H9 (cell line): ENCODE results near the gene WDR27. TPM values are rescaled to one million over a fixed set of nuclear protein-coding genes. Genes with fewer than 3 reads are reported as not detected.
A peak's percentile ranks its signal among the peaks of the same experiment; 100 is the strongest.

Source experiments
- DNase-seq: peaks from one replicate; pipeline ENCODE4 v3.0.0-alpha.2; 2017
- H2AFZ ChIP-seq: one replicate; pipeline ENCODE4 v1.6.1; 2013; ENCODE audit warnings: mild to moderate bottlenecking, low read length, control low read depth, moderate library complexity
- H2AK5ac ChIP-seq: 2 replicates; pipeline ENCODE4 v1.6.1; 2013; ENCODE audit warnings: low read length, control low read depth, mixed read lengths; ENCODE audit not compliant: insufficient read length
- H2BK120ac ChIP-seq: one replicate; pipeline ENCODE4 v1.6.1; 2013; ENCODE audit warnings: low read depth, mild to moderate bottlenecking, low read length, control low read depth, inconsistent platforms; ENCODE audit not compliant: poor library complexity, severe bottlenecking
- H2BK12ac ChIP-seq: 2 replicates; pipeline ENCODE4 v1.6.1; 2013; ENCODE audit warnings: low read length, control low read depth, mixed read lengths, low read depth; ENCODE audit not compliant: insufficient read length
- H2BK15ac ChIP-seq: 2 replicates; pipeline ENCODE4 v1.6.1; 2013; ENCODE audit warnings: low read depth, low read length, control low read depth
- H2BK20ac ChIP-seq: one replicate; pipeline ENCODE4 v1.6.1; 2013; ENCODE audit warnings: low read depth, mild to moderate bottlenecking, low read length, control low read depth, inconsistent platforms; ENCODE audit not compliant: poor library complexity, severe bottlenecking
- H2BK5ac ChIP-seq: 2 replicates; pipeline ENCODE4 v1.6.1; 2013; ENCODE audit warnings: low read length, control low read depth, mixed read lengths; ENCODE audit not compliant: insufficient read length
- H3K14ac ChIP-seq: 2 replicates; pipeline ENCODE4 v1.6.1; 2013; ENCODE audit warnings: low read length, control low read depth; ENCODE audit not compliant: insufficient read depth
- H3K18ac ChIP-seq: 2 replicates; pipeline ENCODE4 v1.6.1; 2013; ENCODE audit warnings: low read depth, mild to moderate bottlenecking, mixed read lengths, low read length, control low read depth; ENCODE audit not compliant: insufficient read length
- H3K23ac ChIP-seq: 2 replicates; pipeline ENCODE4 v1.6.1; 2013; ENCODE audit warnings: low read length, control low read depth, mixed read lengths, low read depth; ENCODE audit not compliant: insufficient read length
- H3K23me2 ChIP-seq: 2 replicates; pipeline ENCODE4 v1.6.1; 2013; ENCODE audit warnings: low read depth, mild to moderate bottlenecking, mixed read lengths, low read length, control low read depth; ENCODE audit not compliant: insufficient read length, poor library complexity, severe bottlenecking
- H3K27ac ChIP-seq: 2 replicates; pipeline ENCODE4 v1.5.1; 2013; ENCODE audit warnings: low read length, control low read depth, mixed read lengths, low read depth; ENCODE audit not compliant: insufficient read length
- H3K27me3 ChIP-seq: 2 replicates; pipeline ENCODE4 v1.6.1; 2013; ENCODE audit warnings: low read length, control low read depth, inconsistent platforms; ENCODE audit not compliant: insufficient read depth
- H3K4ac ChIP-seq: 2 replicates; pipeline ENCODE4 v1.6.1; 2013; ENCODE audit warnings: low read depth, mild to moderate bottlenecking, control low read depth, inconsistent platforms, low read length, moderate library complexity
- H3K4me1 ChIP-seq: 2 replicates; pipeline ENCODE4 v1.6.1; 2013; ENCODE audit warnings: low read length, control low read depth, inconsistent platforms; ENCODE audit not compliant: insufficient read depth
- H3K4me2 ChIP-seq: 2 replicates; pipeline ENCODE4 v1.6.1; 2013; ENCODE audit warnings: low read length, control low read depth, mixed read lengths; ENCODE audit not compliant: insufficient read length, insufficient read depth
- H3K56ac ChIP-seq: 2 replicates; pipeline ENCODE4 v1.6.1; 2013; ENCODE audit warnings: low read depth, mild to moderate bottlenecking, mixed read lengths, low read length, control low read depth; ENCODE audit not compliant: insufficient read length
- H3K79me1 ChIP-seq: 2 replicates; pipeline ENCODE4 v1.6.1; 2013; ENCODE audit warnings: low read depth, mild to moderate bottlenecking, moderate library complexity, low read length, control low read depth, inconsistent platforms; ENCODE audit not compliant: insufficient read depth, poor library complexity, severe bottlenecking
- H3K79me2 ChIP-seq: 2 replicates; pipeline ENCODE4 v1.6.1; 2013; ENCODE audit warnings: low read length, control low read depth, inconsistent platforms; ENCODE audit not compliant: insufficient read depth
- H3K9ac ChIP-seq: 2 replicates; pipeline ENCODE4 v1.6.1; 2013; ENCODE audit warnings: low read length, control low read depth, mixed read lengths; ENCODE audit not compliant: insufficient read length; ENCODE audit errors: extremely low read depth
- H3K9me3 ChIP-seq: one replicate; pipeline ENCODE4 v1.6.1; 2013; ENCODE audit warnings: low read depth, low read length, inconsistent platforms; ENCODE audit not compliant: control insufficient read depth
- H3T11ph ChIP-seq: one replicate; pipeline ENCODE4 v1.6.1; 2013; ENCODE audit warnings: mild to moderate bottlenecking, low read length, control low read depth, inconsistent platforms
- H4K20me1 ChIP-seq: one replicate; pipeline ENCODE4 v1.6.1; 2013; ENCODE audit not compliant: control insufficient read depth, insufficient read length, insufficient read depth
- H4K5ac ChIP-seq: 2 replicates; pipeline ENCODE4 v1.6.1; 2013; ENCODE audit warnings: low read depth, mild to moderate bottlenecking, mixed read lengths, low read length, control low read depth; ENCODE audit not compliant: insufficient read length
- H4K8ac ChIP-seq: replicated peaks from 2 replicates; pipeline ENCODE4 v1.6.1; 2013; ENCODE audit warnings: low read length, control low read depth, mixed read lengths, low read depth; ENCODE audit not compliant: insufficient read length
- H4K91ac ChIP-seq: 2 replicates; pipeline ENCODE4 v1.6.1; 2013; ENCODE audit warnings: low read depth, mild to moderate bottlenecking, moderate library complexity, mixed read lengths, low read length, control low read depth; ENCODE audit not compliant: insufficient read length
- H3K27ac Mint-ChIP-seq, 3 experiments: 2 replicates in 2 of 3; 3 replicates in 1 of 3; pipeline ENCODE4 v1.8.0; 2020 to 2021; ENCODE audit warnings: mixed read lengths in 3 of 3, mild to moderate bottlenecking in 1 of 3, moderate library complexity in 1 of 3
- H3K27me3 Mint-ChIP-seq: 2 replicates; pipeline ENCODE4 v1.8.0; 2021; ENCODE audit warnings: low read depth, mild to moderate bottlenecking, moderate library complexity, mixed read lengths
- H3K36me3 Mint-ChIP-seq, 3 experiments: 2 replicates in 2 of 3; 3 replicates in 1 of 3; pipeline ENCODE4 v1.8.0; 2020 to 2021; ENCODE audit warnings: low read depth in 3 of 3, mixed read lengths in 3 of 3; ENCODE audit not compliant: insufficient read depth in 1 of 3
- H3K4me1 Mint-ChIP-seq, 2 experiments: 2 replicates each; pipeline ENCODE4 v1.8.0; 2020; ENCODE audit warnings: mixed read lengths in 2 of 2
- H3K4me3 Mint-ChIP-seq, 2 experiments: 2 replicates in 1 of 2; 3 replicates in 1 of 2; pipeline ENCODE4 v1.8.0; 2020 to 2021; ENCODE audit warnings: mild to moderate bottlenecking in 2 of 2, mixed read lengths in 2 of 2, moderate library complexity in 1 of 2
- H3K9me3 Mint-ChIP-seq, 2 experiments: 2 replicates in 1 of 2; 3 replicates in 1 of 2; pipeline ENCODE4 v1.8.0; 2020; ENCODE audit warnings: mild to moderate bottlenecking in 2 of 2, mixed read lengths in 2 of 2, moderate library complexity in 1 of 2
- CTCF ChIP-seq: fragments of 200-600 bp; sonication (generic); conservative IDR thresholded peaks from 3 replicates; pipeline ENCODE4 v1.8.0; 2021; ENCODE audit warnings: antibody characterized with exemption, mild to moderate bottlenecking
- WGBS: extraction: QIAGEN DNeasy Blood & Tissue Kit; methylation state at CpG from one replicate; pipeline ENCODE4 v1.1.7; 2013; ENCODE audit warnings: missing lambda C conversion rate, low lambda C conversion rate, mixed read lengths; ENCODE audit not compliant: insufficient read length; ENCODE audit errors: extremely low coverage; 5-methylcytosine and 5-hydroxymethylcytosine counted together
- total RNA-seq: library from RNA; stranded (reverse); gene quantifications from 2 replicates; pipeline ENCODE4 v1.2.1, GENCODE V29; 2021

Gene WDR27
- total RNA-seq, 1 experiment from 2014 or later, result 48.7 TPM

- Mint-ChIP-seq H3K9me3 (peaks cover 0 to 2% of the 10 kb centered on the region in 2 experiments; a peak in 1 of 5 replicates), H3K27ac (0 out of 7 replicates have a peak overlapping the region, but pooled peaks of 1 of the 3 experiments have one; percentile 18), H3K4me3 (no peak overlapping the region), H3K27me3 (no peaks in the 10 kb centered on the region), H3K4me1 (peaks cover 3 to 4% of the 10 kb centered on the region in 2 experiments; a peak in 2 of 4 replicates), H3K36me3 (peaks cover 2 to 21% (median 10%) of the 10 kb centered on the region in 3 experiments; a peak in 5 of 7 replicates)
- H3K56ac ChIP-seq, result no peak overlapping the region
- no peak overlapping the region for H3K18ac ChIP-seq
- no peak overlapping the region for H2BK20ac ChIP-seq
- no peak overlapping the region for H2AFZ ChIP-seq
- no peak overlapping the region for H3K4ac ChIP-seq
- H3K23ac ChIP-seq, result no peak overlapping the region
- no peak overlapping the region for H3K4me2 ChIP-seq
- no peaks in the 10 kb centered on the region for H4K20me1 ChIP-seq
- H2BK15ac ChIP-seq, result no peak overlapping the region
- H2BK12ac ChIP-seq, result no peak overlapping the region
- H2AK5ac ChIP-seq, result no peak overlapping the region
- H2BK120ac ChIP-seq, result no peak overlapping the region
- H3K14ac ChIP-seq, result no peak overlapping the region
- H3K9me3 ChIP-seq, result no peaks in the 10 kb centered on the region
- no peak overlapping the region for H3T11ph ChIP-seq
- no peak overlapping the region for H4K5ac ChIP-seq
- no peak overlapping the region for H2BK5ac ChIP-seq
- DNase-seq, result no peak
- no peaks in the 10 kb centered on the region for H3K23me2 ChIP-seq
- no peaks in the 10 kb centered on the region for H3K27me3 ChIP-seq
- TF ChIP-seq CTCF, result no peak
- H4K8ac ChIP-seq, result no peak overlapping the region
- H3K79me2 ChIP-seq, result no peaks in the 10 kb centered on the region; the same call in 1 of the 2 replicates
- no peaks in the 10 kb centered on the region for H3K4me1 ChIP-seq
- no peak overlapping the region for H3K27ac ChIP-seq
- no peaks in the 10 kb centered on the region for H3K79me1 ChIP-seq
- no peak overlapping the region for H4K91ac ChIP-seq
- WGBS, result no CpG with 5 or more reads among the region's 5 CpGs
- no peak overlapping the region for H3K9ac ChIP-seq
These were observed 145.7 kb downstream of the WDR27 start for GRCh38 chr6:169555971-169556617.
